GM12892 (cell line): Measurements from ENCODE around the gene TMSB10. TPM values are rescaled to one million over a fixed set of nuclear protein-coding genes. Genes with fewer than 3 reads are reported as not detected.
"Not testable (repeated sequence)": the region's sequence is repeated elsewhere in the genome, so short reads cannot be mapped to it uniquely, and the experiment has no call there.

ENCODE experiments used
- DNase-seq: peaks from one replicate; pipeline ENCODE4 v3.0.0; 2011; ENCODE audit not compliant: insufficient read length
- FAIRE-seq: peaks from 2 replicates; lab custom pipeline; 2011; peaks lifted over from hg19 to GRCh38; lab: Jason Lieb, UNC
- POLR2A ChIP-seq: IDR thresholded peaks from 2 replicates; pipeline ENCODE4 v1.6.1; 2011; ENCODE audit warnings: low read depth, low read length, control low read depth
- POLR2AphosphoS5 ChIP-seq: IDR thresholded peaks from 2 replicates; pipeline ENCODE4 v1.6.1; 2011; ENCODE audit warnings: low read depth, low read length, control low read depth
- TAF1 ChIP-seq: IDR thresholded peaks from 2 replicates; pipeline ENCODE4 v1.6.1; 2011; ENCODE audit warnings: low read depth, mild to moderate bottlenecking, control low read depth, low read length, borderline replicate concordance
- polyA plus RNA-seq: library from polyadenylated mRNA; unstranded; fragments of >200 nt; gene quantifications from one replicate; pipeline ENCODE4 v1.2.1, GENCODE V29; 2012; ENCODE audit warnings: missing spikeins, inconsistent platforms; ENCODE audit not compliant: missing spikeins

The TMSB10 gene
- 4,109 TPM for polyA plus RNA-seq

GRCh38 chr2:84905181-84906107 is at the start of gene TMSB10:
TSS of gene TMSB10 (plus strand) at chr2:84905656.
- FAIRE-seq (no peak), DNase-seq (peak; percentile 82)
- TF ChIP-seq POLR2AphosphoS5 (peak; percentile 97), POLR2A (peak; percentile 98), TAF1 (peak; percentile 87)

- DNase-seq (no peak), FAIRE-seq (no peak)
- no peak for TF ChIP-seq POLR2A
- TF ChIP-seq POLR2AphosphoS5 = no peak
- TF ChIP-seq TAF1 = no peak
Measured at GRCh38 chr2:84855731-84856130, 49.7 kb upstream of the TMSB10 start.

GRCh38 chr2:84856787-84857186 is 48.7 kb upstream of the TMSB10 start:
- TF ChIP-seq TAF1 (no peak), POLR2A (no peak), POLR2AphosphoS5 (no peak)
- FAIRE-seq = no peak
- no peak for DNase-seq

- DNase-seq (no peak), FAIRE-seq (no peak)
- no peak for TF ChIP-seq POLR2A
- TF ChIP-seq TAF1 = no peak
- TF ChIP-seq POLR2AphosphoS5 = no peak
Measured at GRCh38 chr2:84857566-84857965, 47.9 kb upstream of the TMSB10 start.

- TF ChIP-seq POLR2AphosphoS5 (no peak), POLR2A (no peak)
- FAIRE-seq (no peak), DNase-seq (no peak)
Measured at GRCh38 chr2:84858123-84858522, 47.3 kb upstream of the TMSB10 start.

- FAIRE-seq = no peak
- DNase-seq = no peak
- TF ChIP-seq TAF1 (no peak), POLR2AphosphoS5 (no peak)
Measured at GRCh38 chr2:84858937-84859336, 46.5 kb upstream of the TMSB10 start.

GRCh38 chr2:84861539-84861938 is 43.9 kb upstream of the TMSB10 start:
- TF ChIP-seq POLR2A = no peak
- TF ChIP-seq POLR2AphosphoS5 = no peak
- no peak for TF ChIP-seq TAF1
- FAIRE-seq (no peak), DNase-seq (no peak)

GRCh38 chr2:84862006-84862405 is 43.5 kb upstream of the TMSB10 start:
- TF ChIP-seq POLR2AphosphoS5 (no peak), POLR2A (no peak), TAF1 (no peak)
- DNase-seq (no peak), FAIRE-seq (no peak)

GRCh38 chr2:84865181-84865783 is 40.2 kb upstream of the TMSB10 start:
- TF ChIP-seq POLR2AphosphoS5 (no peak), POLR2A (no peak), TAF1 (no peak)
- FAIRE-seq (peak; percentile 76), DNase-seq (no peak)

GRCh38 chr2:84866122-84866521 is 39.3 kb upstream of the TMSB10 start:
- DNase-seq (no peak), FAIRE-seq (no peak)
- TF ChIP-seq TAF1 (no peak), POLR2AphosphoS5 (no peak), POLR2A (no peak)

- DNase-seq, FAIRE-seq: not testable (repeated sequence)
Measured at GRCh38 chr2:84868327-84868726, 37.1 kb upstream of the TMSB10 start.

- TF ChIP-seq POLR2A (no peak), TAF1 (no peak), POLR2AphosphoS5 (no peak)
- FAIRE-seq = no peak
Measured at GRCh38 chr2:84870306-84870705, 35.1 kb upstream of the TMSB10 start.

GRCh38 chr2:84872691-84873090 is 32.8 kb upstream of the TMSB10 start:
- FAIRE-seq, DNase-seq: not testable (repeated sequence)

More at GRCh38 chr2:84870306-84870705, 35.1 kb upstream of the TMSB10 start:
- DNase-seq = no peak
